Activated CD8-positive, alpha-beta memory T cell treated with anti-CD3 and anti-CD28 coated beads for 4 hours (primary cell): ENCODE measurements around the gene POU2AF1.
"Not testable (repeated sequence)": the region's sequence is repeated elsewhere in the genome, so short reads cannot be mapped to it uniquely, and the experiment has no call there.

ENCODE experiments used
- DNase-seq, 2 donors: peaks; one replicate each; pipeline ENCODE4 v3.0.0-alpha.2; 2020; ENCODE audit warnings: low read depth in 2 of 2

POU2AF1 gene

GRCh38 chr11:111409915-111410314 lies 30.8 kb upstream of the POU2AF1 start:
- DNase-seq: no peak

DNA sequence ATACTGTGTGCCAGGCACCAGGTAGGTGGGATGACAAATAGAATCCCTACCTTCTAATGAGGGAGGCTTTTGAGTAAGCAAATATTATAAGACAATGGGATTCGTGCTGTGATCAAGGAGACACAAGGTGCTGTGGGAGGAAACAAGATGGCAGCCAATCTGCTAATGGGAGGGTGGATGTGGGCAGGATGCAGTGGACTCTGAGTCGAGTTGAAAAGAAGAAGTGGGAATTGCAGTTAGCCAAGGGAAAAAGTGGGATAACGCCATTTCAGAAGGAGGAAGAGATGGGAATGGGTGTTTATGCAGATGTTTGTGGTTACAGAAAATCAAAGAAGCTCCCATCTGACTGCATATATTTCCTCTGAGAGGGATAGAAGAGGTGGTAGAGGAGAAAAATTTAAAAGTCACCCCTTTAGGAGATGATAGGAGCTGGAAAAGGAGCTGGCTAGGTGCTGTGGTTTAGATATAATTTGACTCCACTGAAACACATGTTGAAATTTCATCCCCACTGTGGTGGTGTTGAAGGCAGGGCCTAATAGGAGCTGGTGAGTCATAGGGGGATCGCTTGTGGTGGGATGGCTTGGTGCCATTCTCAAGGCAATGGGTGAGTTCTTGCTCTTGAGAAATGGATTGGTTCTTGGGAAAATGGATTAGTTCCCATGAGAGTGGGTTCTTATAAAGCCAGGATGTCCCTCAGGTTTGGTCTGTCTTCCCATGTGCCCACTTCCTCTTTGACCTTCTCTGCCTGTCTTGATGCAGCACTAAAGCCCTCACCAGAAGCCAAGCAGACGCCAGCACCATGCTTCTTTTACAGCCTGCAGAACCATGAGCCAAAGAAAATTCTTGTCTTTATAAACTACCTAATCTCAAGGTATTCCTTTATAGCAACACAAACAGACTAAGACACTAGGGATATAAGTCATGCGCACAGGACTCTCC lies 30.0 kb upstream of the POU2AF1 start:
- no peak for DNase-seq

- no peak for DNase-seq
Observed at GRCh38 chr11:111407652-111408051, 28.6 kb upstream of the POU2AF1 start.

DNA sequence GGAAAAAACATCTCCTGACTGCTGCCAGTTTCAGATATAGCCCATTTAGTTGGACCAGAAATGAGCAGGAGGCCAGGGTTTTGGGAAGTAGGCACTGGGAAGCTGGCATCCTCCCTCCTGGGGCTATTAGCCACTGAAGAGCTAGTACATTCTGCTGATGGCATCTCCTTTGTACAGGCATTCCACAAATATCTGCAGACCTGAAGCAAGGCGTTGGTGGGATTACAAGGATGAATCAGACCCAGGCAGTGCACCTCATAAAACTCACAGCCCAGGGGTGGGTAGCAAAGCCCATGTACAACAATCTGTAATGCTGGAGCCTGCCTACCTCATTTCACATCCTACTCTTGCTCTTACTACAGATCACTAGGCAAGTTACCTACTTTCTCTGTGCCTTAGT lies 27.5 kb upstream of the POU2AF1 start:
- no peak for DNase-seq

DNA sequence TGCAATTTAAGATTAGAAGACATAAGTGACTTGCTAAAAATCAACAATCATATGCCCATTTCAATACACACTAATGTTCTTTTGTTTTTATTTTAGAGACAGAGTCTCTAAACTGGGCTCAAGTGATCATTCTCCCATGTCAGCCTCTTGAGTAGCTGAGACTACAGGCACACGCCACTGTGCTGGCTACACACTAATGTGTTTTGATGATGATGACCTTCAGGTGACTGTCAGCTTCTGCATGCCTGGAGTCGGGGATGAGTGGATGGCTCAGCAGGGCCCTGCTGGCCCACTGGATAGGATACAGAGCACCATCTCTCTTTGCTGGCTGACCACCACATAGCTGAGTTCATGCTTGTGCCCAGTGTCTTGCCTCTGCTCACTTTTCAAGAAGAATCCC lies 27.0 kb upstream of the POU2AF1 start:
- no peak for DNase-seq

- DNase-seq: no peak
Observed at GRCh38 chr11:111405551-111405950, 26.5 kb upstream of the POU2AF1 start.

DNA sequence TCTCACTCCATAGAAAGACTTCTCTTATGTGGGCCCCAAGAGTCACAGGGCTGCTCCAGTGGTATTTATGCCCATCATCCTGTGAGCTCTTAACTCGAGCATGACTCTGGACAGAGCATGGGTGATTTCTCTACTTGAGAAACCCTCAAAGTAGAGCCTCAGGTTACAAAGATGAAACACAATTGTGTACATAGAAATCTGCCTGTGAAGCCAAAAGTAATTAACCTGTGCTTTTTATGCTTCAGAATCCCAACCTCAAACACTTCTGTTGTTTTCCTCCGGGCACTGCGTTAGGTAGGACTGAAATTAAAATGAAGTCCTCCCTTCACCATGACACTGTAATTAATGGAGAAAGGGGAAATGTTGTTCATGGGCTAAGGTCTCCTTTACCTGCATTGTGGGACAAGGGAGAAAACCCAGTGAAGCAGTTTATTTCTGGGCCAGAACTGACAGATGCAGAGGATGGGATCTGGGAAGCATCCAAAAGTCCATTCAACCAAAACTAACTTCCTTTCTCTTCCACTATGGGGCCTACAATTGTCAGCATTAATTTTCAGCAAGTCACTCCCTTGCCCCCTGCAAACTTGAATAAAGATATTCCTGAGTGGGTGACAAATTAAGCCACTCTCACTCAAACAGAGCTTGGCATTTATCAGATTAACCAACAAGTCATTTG lies 24.1 kb upstream of the POU2AF1 start:
- no peak for DNase-seq

GRCh38 chr11:111402411-111402810 lies 23.3 kb upstream of the POU2AF1 start:
- no peak for DNase-seq

DNA sequence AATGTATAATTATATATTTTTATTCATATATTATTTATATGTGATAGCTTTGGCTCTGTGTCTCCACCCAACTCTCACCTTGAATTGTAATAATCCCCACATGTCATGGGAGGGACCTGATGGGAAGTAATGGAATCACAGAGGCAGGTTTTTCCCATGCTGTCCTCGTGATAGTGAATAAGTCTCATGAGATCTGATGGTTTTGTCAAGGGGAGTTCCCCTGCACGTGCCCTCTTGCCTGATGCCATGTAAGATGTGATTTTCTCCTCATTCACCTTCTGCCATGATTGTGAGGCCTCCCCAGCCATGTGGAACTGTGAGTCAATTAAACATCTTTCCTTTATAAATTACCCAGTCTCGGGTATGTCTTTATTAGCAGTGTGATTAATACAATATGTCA lies 22.9 kb upstream of the POU2AF1 start:
- not testable (repeated sequence) for DNase-seq

- no peak for DNase-seq
Observed at GRCh38 chr11:111400595-111400994, 21.5 kb upstream of the POU2AF1 start.

DNA sequence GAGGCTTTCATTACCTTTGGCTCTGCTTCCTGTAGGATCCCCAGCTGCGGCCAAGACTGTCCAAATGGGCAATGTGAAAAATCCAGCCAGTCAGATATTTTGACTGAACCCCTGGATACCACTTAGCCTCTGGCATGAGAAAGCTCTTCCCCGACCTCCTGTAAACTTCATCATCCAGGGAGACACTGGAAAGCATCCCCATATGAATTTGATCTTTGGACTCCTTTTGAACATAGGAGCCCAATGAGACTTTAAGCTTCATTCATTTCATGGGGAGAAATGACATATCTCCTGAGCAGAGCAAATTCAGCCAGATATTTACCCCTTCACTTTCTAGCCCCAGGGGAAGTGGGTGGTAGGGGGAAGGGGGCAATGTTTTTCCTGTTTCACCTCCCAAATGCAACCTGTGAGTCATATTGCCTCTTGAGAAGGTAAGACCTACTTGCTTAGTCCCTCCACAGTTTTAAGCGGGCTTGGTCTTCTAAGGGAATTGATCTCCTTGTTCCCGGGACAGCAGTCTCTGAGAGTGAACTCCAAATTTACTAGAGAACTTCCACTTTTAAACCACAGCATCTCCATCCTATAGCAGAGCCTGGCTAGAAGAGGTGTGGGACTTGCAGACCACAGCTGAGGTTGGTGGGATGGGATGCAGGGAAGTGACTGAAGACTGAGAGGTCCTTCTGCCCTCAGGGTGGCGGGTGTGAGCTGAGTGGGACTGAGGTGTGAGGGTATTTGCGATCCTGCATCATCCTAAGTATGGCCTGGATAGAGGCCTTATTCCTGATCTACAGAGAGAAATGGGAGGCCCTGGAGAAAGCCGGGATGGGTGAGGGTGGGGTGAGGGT lies 20.3 kb upstream of the POU2AF1 start:
- DNase-seq: no peak

- DNase-seq: no peak
Observed at GRCh38 chr11:111397034-111397433, 18.0 kb upstream of the POU2AF1 start.

DNA sequence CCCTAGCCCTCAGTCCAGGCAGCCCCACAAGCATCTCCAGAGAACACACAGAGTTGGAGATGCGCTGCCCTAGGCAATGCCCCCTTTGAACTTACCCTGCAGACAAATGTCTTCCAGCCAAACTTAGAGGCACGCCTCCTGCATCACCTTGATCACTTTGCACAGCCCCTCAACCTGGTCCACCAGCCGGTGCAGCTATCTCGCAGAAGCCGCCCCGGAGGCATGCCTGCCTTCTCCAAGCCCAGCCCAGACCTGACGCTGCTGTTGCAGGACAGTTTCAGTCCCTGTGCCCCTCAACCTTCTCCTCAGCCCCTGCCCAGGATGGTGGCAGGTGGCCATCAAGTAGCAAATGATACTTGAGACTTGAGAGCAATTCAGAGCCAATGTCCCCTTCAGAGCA lies 16.7 kb upstream of the POU2AF1 start:
- DNase-seq: no peak

- DNase-seq: no peak
Observed at GRCh38 chr11:111395081-111395480, 16.0 kb upstream of the POU2AF1 start.

DNA sequence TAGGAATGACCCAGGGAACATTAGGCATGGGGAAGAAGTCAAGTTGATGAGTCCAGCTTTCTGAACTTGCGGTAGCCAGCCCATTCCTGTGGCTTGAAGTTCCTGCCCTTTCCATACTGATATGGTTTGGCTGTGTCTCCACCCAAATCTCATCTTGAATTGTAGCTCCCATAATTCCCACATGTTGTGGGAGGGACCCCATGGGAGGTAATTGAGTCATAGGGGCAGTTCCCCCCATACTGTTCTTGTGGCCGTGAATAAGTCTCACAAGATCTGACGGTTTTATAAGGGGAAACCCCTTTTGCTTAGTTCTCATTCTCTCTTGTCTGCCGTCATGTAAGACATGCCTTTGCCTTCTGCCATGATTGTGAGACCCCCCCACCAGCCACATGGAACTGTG lies 15.1 kb upstream of the POU2AF1 start:
- not testable (repeated sequence) for DNase-seq

DNA sequence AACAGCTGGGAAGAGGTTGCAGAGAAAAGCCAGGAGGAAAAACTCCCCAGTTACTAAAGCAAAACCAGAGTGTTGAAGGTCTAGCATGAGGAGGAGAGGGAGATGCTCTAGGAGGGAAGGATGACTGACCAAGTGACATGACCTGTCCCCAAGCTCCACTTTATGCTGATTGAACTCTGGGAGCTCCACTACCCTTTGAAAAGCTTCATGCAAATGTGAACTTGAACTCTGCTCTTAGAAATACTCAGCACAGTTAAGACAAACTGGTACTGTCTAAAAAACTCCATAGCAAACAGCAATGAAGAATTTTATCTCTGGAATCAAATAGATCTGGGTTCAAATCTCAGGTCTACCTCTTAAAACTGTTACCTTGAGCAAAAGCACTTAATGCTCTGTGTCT lies 14.5 kb upstream of the POU2AF1 start:
- no peak for DNase-seq

DNA sequence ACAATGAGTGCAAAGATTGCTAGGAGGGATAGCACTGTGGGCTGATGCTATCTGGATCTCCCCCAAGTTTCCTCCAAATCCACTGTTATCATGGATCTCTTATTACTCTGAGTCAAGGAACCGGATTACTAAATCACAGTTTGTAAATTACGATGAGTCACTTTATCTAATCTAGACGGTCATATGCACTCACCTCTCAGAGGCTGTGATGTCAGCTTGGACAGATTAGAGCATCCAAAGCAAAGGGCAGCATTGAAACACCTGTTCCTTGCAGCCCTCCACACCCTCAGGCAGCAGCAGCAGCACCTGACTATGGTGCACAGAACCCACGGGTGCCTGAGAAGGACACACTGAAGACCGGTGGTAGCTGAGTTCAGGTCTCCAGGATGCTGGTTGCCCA lies 14.0 kb upstream of the POU2AF1 start:
- DNase-seq: no peak

- DNase-seq: no peak
Observed at GRCh38 chr11:111392552-111392951, 13.5 kb upstream of the POU2AF1 start.

DNA sequence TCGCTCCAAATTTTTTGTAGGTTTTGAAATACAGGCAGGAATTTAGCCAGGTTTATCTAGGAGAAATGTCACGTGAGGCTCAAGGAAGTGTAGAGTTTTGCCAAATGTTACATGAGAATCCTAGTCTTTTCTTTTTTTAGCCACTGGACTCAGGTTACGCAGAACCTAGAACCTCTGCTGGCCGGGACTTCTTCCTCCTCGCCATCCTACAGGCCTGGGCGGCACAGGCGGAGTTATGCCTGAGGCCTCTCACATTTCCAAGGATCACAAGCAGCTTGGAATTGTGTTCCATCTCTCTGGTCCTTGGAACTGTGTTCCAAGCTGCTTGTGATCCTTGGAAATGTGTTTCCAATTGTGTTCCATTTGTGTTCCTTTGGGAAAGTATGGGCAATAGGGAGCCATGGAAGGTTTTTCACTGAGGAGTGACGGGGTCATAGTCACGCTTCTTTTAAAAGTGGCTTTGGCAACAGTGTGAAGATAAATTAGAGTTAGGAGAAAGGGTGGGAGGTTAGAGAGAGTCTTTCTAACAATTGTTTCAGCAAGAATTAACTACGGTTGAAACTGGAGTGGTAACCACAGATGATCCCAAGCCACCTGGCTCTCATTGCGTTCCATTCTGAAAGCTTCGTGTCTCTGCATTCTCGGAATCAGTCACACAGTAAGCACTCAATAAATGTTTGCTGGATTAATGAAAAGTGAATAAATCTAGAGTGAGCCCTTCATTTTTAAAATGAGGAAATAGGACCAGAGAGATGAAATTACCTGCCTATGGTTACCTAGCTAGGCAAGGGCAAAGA lies 12.5 kb upstream of the POU2AF1 start:
- DNase-seq: no peak

- no peak for DNase-seq
Observed at GRCh38 chr11:111388842-111389241, 9.8 kb upstream of the POU2AF1 start.

GRCh38 chr11:111388420-111388819 lies 9.3 kb upstream of the POU2AF1 start:
- no peak for DNase-seq
